Spleen (tissue), 7 donors: ENCODE results near the gene TYMP.

Source experiments
- CTCF ChIP-seq, 11 experiments: fragments of 200-600 bp in 7 of 11; fragments of 450-650 bp in 4 of 11; sonication (generic) in 4 of 11; IDR thresholded peaks in 8 of 11; conservative IDR thresholded peaks in 3 of 11; 1 replicate in 7 of 11; 2 replicates in 4 of 11; pipeline versions ENCODE4 v1.4.0 to v1.8.0; 2016 to 2021; ENCODE audit warnings: antibody characterized with exemption in 11 of 11, inconsistent platforms in 4 of 11, mild to moderate bottlenecking in 1 of 11
- POLR2A ChIP-seq, 3 donors: fragments of 450-650 bp; IDR thresholded peaks; one replicate each; pipeline ENCODE4 v1.5.1; 2017; ENCODE audit warnings: antibody characterized with exemption in 3 of 3, mild to moderate bottlenecking in 1 of 3
- POLR2AphosphoS5 ChIP-seq, 3 donors: sonication (generic); formaldehyde crosslinking; IDR thresholded peaks; one replicate each; pipeline ENCODE4 v1.5.1; 2017; ENCODE audit warnings: antibody characterized with exemption in 3 of 3
- donor health status: DM: no; HTN: no; CAD: no; lungs with moderate emphysema.
- donor health status: DM: no; HTN: no; CAD: no.
- donor health status: DM: no; HTN: no; CAD: no.

- TF ChIP-seq POLR2A (IDR thresholded peaks at IDR 0.05) = no peak
- no peak for TF ChIP-seq CTCF (IDR thresholded peaks at IDR 0.05 in 8 of 11, conservative IDR thresholded peaks at IDR 0.05 in 3 of 11)
- TF ChIP-seq POLR2AphosphoS5 (IDR thresholded peaks at IDR 0.05) = peak in 1 of 3 donors; percentile 24
Measured at GRCh38 chr22:50573491-50574382, 43.9 kb upstream of the TYMP start.
